Measurements from ENCODE around the gene LTB. TPM values are rescaled to one million over a fixed set of nuclear protein-coding genes. Genes with fewer than 3 reads are reported as not detected.

The LTB gene
- total and polyA plus RNA-seq, 2 of the 13 experiments (the other 11 are each of a cell fraction or from before 2014, with no cell fraction given), result 0.09 to 0.22 TPM

- TF ChIP-seq NFAT5 (CRISPR knock-in tag; IDR thresholded peaks at IDR 0.05) (no peak), ELF1 (CRISPR knock-in tag; IDR thresholded peaks at IDR 0.05) (no peak), SALL1 (CRISPR knock-in tag; IDR thresholded peaks at IDR 0.05) (no peak), ZKSCAN8 (CRISPR knock-in tag; IDR thresholded peaks at IDR 0.05; ENCODE audit: borderline replicate concordance) (no peak), ZNF670 (CRISPR knock-in tag; IDR thresholded peaks at IDR 0.05; ENCODE audit: borderline replicate concordance) (no peak), PRDM4 (CRISPR knock-in tag; IDR thresholded peaks at IDR 0.05; ENCODE audit: borderline replicate concordance) (no peak), ZNF276 (CRISPR knock-in tag; IDR thresholded peaks at IDR 0.05; ENCODE audit: low read depth) (no peak), ARHGAP35 (CRISPR knock-in tag; IDR thresholded peaks at IDR 0.05; ENCODE audit: borderline replicate concordance) (no peak)
Measured at GRCh38 chr6:31592396-31592771, 10.2 kb upstream of the LTB start (continued).
